HK-2 (cell line): ENCODE measurements around the gene AP4E1.
"Not testable (repeated sequence)": the region's sequence is repeated elsewhere in the genome, so short reads cannot be mapped to it uniquely, and the experiment has no call there.

Source experiments
- DNase-seq: peaks from one replicate; pipeline ENCODE4 v3.0.0-alpha.2; 2018; ENCODE audit not compliant: unreplicated experiment

AP4E1 gene

DNA sequence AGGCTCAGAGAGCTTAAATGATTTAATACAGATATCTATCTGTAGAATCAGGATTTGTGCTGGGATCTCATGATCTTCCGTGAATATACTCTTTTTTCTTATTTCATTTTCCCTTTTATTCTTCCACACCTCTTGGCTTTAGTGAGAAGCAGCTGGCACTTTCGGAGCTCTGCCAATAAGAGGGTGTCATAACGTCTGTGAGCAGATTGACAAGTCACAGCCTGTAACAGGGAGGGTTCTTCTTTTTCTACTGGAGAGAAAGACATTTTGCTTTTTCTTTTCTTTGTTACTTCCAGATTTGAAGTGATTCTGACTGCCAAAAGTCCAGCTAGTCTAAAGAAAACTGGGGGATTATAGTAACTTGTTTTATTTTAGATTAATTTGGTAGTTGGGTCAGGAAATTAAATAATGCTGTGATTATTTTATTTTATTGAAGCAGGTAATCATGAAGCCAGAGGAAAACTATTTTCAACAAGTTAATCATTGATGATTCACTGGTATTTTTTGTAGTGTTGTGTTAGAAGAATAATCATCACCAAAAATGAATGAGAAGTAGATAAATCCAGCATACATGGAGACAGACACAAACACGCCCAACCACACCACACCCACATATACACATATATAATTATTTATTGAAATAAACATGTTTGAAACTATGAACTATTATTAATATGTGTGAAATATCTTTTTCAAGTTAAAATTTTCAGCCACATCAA lies 116.4 kb downstream of the AP4E1 start:
- no peak for DNase-seq

DNA sequence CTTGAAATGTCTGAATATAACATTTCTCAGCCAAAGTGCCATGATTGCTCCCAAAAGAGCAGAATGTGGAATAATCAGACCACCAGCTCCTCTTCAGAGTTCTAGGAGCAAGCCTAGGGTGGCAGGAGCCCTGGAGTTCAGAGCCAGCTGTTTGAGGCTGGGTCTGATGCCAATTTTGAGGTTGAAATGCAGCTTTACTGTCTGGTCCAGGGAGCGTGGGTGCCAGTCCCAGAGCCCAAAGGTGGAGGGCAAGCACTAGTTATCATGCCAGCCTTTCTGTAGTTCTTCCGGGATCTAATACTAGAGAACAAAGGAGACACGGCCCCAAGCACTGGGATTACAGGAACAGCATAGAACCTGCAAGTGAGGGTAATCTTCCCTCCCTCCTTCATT lies 117.0 kb downstream of the AP4E1 start:
- DNase-seq = no peak

DNA sequence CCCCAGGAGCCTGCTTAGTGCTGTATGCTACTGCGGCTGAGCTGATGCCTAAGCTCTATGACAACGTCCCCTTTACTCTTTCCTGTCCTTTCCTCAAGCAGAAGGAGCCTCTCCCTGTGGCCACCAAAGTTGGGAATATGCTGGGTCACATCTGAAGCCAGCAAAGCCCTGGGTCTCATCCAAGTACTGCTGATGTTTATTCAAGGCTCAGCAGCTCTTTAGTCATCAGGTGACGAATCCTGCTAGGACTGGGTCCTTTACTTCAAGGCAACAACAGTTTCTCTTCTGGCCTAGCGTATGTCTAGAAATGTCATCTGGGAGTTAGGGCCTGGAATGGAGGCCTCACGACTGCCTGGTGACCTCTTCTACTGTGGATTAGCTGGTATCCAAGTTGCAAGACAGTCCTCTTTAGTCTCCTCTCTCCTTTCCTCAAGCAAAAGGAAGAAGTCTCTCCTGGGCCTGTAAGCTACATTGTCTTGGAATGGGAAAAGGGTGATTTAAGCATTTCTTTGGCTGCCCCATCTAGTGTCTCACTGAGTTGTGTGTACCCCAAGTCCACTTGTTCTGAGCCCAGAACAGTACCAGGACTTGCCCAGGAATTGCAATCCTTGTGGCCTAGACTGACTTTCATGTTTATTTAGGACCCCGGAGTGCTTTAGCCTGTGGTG lies 122.3 kb downstream of the AP4E1 start:
- DNase-seq = no peak

DNA sequence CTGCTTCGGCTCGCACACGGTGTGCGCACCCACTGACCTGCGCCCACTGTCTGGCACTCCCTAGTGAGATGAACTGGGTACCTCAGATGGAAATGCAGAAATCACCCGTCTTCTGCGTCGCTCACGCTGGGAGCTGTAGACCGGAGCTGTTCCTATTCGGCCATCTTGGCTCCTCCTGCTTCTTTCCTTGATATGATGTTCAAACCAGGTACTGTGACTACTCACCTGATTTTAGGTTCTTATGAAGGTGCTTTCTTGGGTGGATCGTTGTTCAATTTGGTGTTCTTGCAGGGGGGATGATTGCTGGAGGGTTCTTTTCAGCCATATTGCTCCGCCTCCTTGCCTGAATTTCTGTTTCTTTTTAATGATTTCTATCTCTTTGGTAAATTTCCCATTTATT lies 129.0 kb downstream of the AP4E1 start:
- DNase-seq = not testable (repeated sequence)

DNA sequence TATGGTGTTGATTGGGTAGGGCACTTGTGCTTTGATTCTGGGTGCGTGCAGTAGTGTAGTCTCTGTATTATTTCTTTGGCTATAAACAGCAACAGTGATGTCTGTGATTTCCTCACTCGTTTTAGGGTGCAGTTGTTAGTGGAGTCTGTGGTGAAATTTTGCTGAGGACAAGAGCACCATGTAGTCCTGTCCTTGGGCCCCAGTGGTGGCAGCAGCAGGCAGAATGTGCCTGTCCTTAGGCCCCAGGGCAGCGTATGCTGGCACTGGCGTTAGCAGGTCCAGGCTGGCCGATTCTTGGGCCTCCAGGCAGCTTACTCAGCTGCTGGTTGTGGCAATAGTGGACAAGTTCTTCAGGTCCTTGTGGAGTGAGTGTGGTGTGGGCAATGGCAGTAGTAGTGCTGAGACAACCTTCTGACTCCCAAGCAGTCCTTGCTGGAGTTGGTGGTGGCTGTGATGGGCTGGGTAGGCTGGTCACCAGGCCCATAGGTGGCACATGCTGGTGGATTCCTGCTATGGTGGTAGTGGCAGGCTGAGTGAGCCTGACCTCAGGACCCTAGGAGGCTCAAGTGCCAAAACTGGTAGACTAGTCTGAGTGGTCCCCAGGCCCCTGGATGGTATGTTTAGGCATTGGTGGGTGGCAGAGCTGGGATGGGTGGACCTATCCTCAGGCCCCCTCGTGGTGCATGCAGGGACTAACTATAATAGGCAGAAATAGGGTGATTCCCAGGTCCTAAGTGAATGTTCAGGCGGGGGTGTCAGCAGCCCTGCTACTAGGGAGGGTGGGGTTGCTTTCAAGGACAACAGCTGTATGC lies 129.9 kb downstream of the AP4E1 start:
- DNase-seq = no peak

DNA sequence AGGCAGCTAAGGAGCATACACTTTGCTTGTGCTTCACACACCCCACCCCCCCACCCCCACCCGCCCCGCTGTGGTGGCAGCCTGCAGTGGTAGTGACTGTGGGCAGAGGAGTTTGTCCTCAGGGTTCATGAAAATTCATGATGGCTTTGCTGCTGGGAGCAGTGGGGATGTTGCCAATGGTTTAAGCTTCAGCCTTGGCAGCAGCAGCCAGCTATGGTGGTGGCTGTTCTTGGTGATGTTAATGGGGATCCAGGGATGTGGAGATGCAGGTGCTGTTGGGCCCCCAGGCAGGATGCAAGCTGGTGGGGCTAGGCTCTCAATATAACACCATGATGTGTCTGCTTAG lies 130.5 kb downstream of the AP4E1 start:
- DNase-seq = no peak

DNA sequence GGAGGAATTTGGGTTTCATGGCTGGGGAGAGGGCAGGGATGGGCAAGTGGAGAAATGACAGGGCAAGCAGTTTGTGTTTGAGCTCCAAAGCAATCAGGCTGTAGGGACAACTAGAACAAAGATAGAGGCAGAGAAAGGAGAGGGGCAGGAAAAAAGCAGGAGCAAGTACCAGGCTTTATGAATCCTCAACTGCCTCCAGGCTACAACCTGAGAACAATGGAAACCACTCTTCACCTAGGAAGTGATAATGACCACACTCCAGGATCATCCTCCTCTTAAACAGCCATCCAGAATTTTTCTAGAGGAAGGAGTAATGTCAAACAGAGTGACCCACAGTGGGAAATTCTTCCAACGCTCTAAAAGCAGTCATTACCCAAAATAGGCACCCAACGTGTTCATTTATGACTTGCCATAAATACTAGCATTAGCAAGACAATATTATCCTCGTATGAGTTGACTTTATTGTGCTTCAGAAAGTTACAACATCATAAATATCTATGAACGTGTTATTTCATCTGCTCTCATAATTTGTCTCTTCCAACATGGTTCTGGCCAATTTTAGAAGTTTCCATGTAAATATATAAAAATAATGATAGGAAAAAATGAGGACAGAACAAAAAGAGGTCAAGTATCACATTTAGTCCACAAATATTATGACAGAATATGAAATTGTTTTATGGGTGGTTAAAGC lies 135.7 kb downstream of the AP4E1 start:
- DNase-seq = no peak

DNA sequence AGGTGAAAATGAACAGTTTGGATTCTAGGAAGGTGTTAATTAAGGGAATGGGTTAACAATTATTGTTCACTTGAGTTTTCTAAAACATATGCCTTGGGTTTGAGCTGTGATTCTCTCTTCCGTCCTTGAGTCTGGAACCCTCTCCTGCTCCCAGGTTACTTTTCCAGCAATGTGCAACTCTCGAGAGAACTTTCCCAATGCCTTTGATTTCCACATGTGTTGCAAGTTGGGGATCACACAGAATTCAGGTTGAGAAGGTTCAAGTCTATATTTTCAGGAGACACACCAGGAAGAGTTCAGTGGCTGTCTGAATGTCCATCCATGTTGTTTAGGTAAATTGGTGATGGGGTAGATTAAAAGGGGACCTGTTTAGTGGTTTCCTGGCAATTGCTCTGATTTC lies 137.5 kb downstream of the AP4E1 start:
- DNase-seq = no peak

DNA sequence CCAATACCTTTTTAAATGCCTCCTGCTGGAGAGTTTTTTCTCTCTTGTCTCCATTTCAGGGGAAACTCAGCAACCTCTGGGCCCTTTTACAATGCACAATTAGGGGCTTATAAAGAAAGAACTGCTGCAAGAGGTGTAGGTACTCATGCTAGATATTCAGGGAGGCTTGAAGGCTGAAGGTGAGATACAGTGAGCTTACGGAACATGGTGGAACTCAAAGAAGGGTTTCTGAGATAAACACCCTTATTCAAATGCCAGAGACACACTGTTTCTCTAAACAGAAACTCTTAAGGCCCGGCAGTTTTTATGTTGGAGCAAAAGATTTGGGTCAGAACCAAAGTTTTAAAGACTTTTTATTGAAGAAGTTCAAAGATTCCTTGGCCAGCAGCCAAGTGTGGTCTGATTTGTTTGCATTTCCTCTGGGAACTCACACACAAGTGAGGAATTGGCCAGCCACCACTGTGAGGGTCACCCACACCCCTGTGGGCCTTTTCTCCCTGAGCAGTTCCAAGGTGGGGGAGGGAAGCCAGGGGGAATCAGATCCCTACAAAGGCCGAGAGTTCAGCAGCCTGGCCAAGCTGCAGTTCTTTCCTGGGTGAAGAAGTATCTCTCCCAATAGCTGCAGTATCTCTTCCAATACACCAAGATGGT lies 138.4 kb downstream of the AP4E1 start:
- DNase-seq = no peak

DNA sequence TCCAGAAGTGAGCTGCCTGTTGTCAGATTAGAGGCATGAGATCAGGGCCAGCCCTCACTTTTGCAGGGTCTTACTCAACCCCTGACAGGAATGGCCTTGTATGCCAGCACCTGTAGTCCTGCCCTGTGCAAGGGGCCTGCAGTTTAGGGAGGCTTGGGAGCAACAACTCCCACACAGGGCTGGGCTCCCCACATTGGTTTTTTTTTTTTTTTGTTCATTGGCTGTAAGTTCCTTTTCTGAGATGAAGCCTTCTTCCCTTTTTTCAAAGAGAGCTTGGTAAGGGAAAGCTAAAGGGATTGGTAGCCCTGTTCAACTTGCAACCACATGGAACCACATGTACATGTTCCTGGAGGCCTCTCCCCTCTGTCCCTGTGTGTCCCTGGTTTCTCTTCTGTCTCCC lies 139.8 kb downstream of the AP4E1 start:
- no peak for DNase-seq

DNA sequence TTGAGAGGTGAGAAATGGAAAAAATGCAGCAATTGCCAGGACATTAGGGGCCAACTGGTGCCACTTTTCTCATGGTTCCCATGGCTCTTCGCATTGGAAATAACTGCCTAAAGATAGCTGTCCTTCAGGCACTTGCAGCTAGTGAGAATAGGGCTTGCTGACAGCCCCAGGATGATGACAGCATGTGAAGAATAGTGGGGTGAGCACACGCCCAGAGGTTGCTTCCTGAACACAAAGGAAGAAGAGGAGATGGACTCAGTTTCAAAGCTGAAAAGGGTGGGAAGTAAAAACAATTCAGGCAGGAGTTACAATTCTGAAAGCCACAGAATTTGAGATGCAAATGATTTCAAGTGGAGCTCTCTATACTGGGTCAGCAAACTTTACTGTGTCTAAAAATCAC lies 140.6 kb downstream of the AP4E1 start:
- DNase-seq = no peak

DNA sequence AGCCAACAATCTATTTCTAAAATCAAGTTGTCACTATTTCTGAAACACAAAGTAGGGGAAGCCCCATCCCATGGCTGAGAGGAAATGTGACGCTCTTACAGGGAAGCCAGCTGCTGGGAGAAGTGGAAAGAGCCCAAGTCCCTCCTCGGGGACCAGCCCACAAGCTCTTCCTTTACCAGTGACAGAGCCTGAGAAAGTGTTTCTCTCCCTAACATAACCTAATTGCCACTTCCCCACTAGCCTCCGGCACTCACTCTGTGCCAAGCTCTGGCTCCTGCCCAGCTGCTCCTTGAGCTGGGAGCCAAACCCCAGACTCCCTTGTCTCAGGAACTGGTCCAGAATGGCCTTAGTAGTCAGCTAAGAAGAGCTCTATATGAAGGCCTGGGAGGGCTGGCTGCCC lies 143.3 kb downstream of the AP4E1 start:
- DNase-seq = no peak

DNA sequence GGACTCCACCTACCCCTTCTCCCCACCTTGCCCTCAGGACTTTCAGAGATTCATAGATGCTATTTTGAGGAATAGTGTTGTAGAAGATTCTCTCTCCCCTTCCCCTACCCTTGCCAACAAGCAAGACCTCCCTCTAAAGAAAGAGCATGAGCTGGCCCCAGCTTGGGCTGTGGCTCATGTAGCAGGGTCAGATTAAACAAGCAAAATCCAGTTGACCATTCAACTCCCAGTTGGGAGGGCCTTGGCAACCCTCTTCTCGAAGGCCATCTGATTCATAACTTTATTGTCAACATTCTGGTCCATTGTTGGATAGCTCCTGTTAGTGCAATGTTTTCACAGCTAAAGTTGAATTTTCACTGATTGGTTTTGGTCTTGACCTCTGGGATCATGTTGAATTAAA lies 145.1 kb downstream of the AP4E1 start:
- no peak for DNase-seq

DNA sequence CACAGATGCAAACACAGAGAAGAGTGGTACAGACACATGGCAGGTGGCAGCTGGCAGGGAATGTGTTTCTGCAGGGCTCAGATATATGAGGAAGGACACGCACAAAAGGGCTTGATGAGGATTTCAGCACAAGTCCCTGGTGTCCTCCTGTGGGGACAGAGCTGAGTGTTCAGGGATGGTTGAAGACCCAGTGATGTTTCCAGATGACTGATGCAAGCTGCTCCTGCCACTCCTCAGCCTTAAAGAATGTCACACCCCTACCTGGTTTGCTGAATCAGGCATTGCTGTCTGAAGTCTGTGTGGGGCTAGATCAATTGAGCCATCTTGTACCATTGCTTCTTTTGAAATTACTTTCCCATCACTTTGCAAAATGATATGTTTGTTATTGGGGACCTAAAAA lies 146.1 kb downstream of the AP4E1 start:
- no peak for DNase-seq
